H9 (cell line): ENCODE results near the gene HLA-DQA1. TPM values are rescaled to one million over a fixed set of nuclear protein-coding genes. Genes with fewer than 3 reads are reported as not detected.

Experiments
- DNase-seq: peaks from one replicate; pipeline ENCODE4 v3.0.0-alpha.2; 2017
- H2AFZ ChIP-seq: one replicate; pipeline ENCODE4 v1.6.1; 2013; ENCODE audit warnings: mild to moderate bottlenecking, low read length, control low read depth, moderate library complexity
- H2AK5ac ChIP-seq: 2 replicates; pipeline ENCODE4 v1.6.1; 2013; ENCODE audit warnings: low read length, control low read depth, mixed read lengths; ENCODE audit not compliant: insufficient read length
- H2BK120ac ChIP-seq: one replicate; pipeline ENCODE4 v1.6.1; 2013; ENCODE audit warnings: low read depth, mild to moderate bottlenecking, low read length, control low read depth, inconsistent platforms; ENCODE audit not compliant: poor library complexity, severe bottlenecking
- H2BK12ac ChIP-seq: 2 replicates; pipeline ENCODE4 v1.6.1; 2013; ENCODE audit warnings: low read length, control low read depth, mixed read lengths, low read depth; ENCODE audit not compliant: insufficient read length
- H2BK15ac ChIP-seq: 2 replicates; pipeline ENCODE4 v1.6.1; 2013; ENCODE audit warnings: low read depth, low read length, control low read depth
- H2BK20ac ChIP-seq: one replicate; pipeline ENCODE4 v1.6.1; 2013; ENCODE audit warnings: low read depth, mild to moderate bottlenecking, low read length, control low read depth, inconsistent platforms; ENCODE audit not compliant: poor library complexity, severe bottlenecking
- H2BK5ac ChIP-seq: 2 replicates; pipeline ENCODE4 v1.6.1; 2013; ENCODE audit warnings: low read length, control low read depth, mixed read lengths; ENCODE audit not compliant: insufficient read length
- H3K14ac ChIP-seq: 2 replicates; pipeline ENCODE4 v1.6.1; 2013; ENCODE audit warnings: low read length, control low read depth; ENCODE audit not compliant: insufficient read depth
- H3K18ac ChIP-seq: 2 replicates; pipeline ENCODE4 v1.6.1; 2013; ENCODE audit warnings: low read depth, mild to moderate bottlenecking, mixed read lengths, low read length, control low read depth; ENCODE audit not compliant: insufficient read length
- H3K23ac ChIP-seq: 2 replicates; pipeline ENCODE4 v1.6.1; 2013; ENCODE audit warnings: low read length, control low read depth, mixed read lengths, low read depth; ENCODE audit not compliant: insufficient read length
- H3K23me2 ChIP-seq: 2 replicates; pipeline ENCODE4 v1.6.1; 2013; ENCODE audit warnings: low read depth, mild to moderate bottlenecking, mixed read lengths, low read length, control low read depth; ENCODE audit not compliant: insufficient read length, poor library complexity, severe bottlenecking
- H3K27ac ChIP-seq: 2 replicates; pipeline ENCODE4 v1.5.1; 2013; ENCODE audit warnings: low read length, control low read depth, mixed read lengths, low read depth; ENCODE audit not compliant: insufficient read length
- H3K27me3 ChIP-seq: 2 replicates; pipeline ENCODE4 v1.6.1; 2013; ENCODE audit warnings: low read length, control low read depth, inconsistent platforms; ENCODE audit not compliant: insufficient read depth
- H3K4ac ChIP-seq: 2 replicates; pipeline ENCODE4 v1.6.1; 2013; ENCODE audit warnings: low read depth, mild to moderate bottlenecking, control low read depth, inconsistent platforms, low read length, moderate library complexity
- H3K4me1 ChIP-seq: 2 replicates; pipeline ENCODE4 v1.6.1; 2013; ENCODE audit warnings: low read length, control low read depth, inconsistent platforms; ENCODE audit not compliant: insufficient read depth
- H3K4me2 ChIP-seq: 2 replicates; pipeline ENCODE4 v1.6.1; 2013; ENCODE audit warnings: low read length, control low read depth, mixed read lengths; ENCODE audit not compliant: insufficient read length, insufficient read depth
- H3K56ac ChIP-seq: 2 replicates; pipeline ENCODE4 v1.6.1; 2013; ENCODE audit warnings: low read depth, mild to moderate bottlenecking, mixed read lengths, low read length, control low read depth; ENCODE audit not compliant: insufficient read length
- H3K79me1 ChIP-seq: 2 replicates; pipeline ENCODE4 v1.6.1; 2013; ENCODE audit warnings: low read depth, mild to moderate bottlenecking, moderate library complexity, low read length, control low read depth, inconsistent platforms; ENCODE audit not compliant: insufficient read depth, poor library complexity, severe bottlenecking
- H3K79me2 ChIP-seq: 2 replicates; pipeline ENCODE4 v1.6.1; 2013; ENCODE audit warnings: low read length, control low read depth, inconsistent platforms; ENCODE audit not compliant: insufficient read depth
- H3K9ac ChIP-seq: 2 replicates; pipeline ENCODE4 v1.6.1; 2013; ENCODE audit warnings: low read length, control low read depth, mixed read lengths; ENCODE audit not compliant: insufficient read length; ENCODE audit errors: extremely low read depth
- H3K9me3 ChIP-seq: one replicate; pipeline ENCODE4 v1.6.1; 2013; ENCODE audit warnings: low read depth, low read length, inconsistent platforms; ENCODE audit not compliant: control insufficient read depth
- H3T11ph ChIP-seq: one replicate; pipeline ENCODE4 v1.6.1; 2013; ENCODE audit warnings: mild to moderate bottlenecking, low read length, control low read depth, inconsistent platforms
- H4K20me1 ChIP-seq: one replicate; pipeline ENCODE4 v1.6.1; 2013; ENCODE audit not compliant: control insufficient read depth, insufficient read length, insufficient read depth
- H4K5ac ChIP-seq: 2 replicates; pipeline ENCODE4 v1.6.1; 2013; ENCODE audit warnings: low read depth, mild to moderate bottlenecking, mixed read lengths, low read length, control low read depth; ENCODE audit not compliant: insufficient read length
- H4K8ac ChIP-seq: replicated peaks from 2 replicates; pipeline ENCODE4 v1.6.1; 2013; ENCODE audit warnings: low read length, control low read depth, mixed read lengths, low read depth; ENCODE audit not compliant: insufficient read length
- H4K91ac ChIP-seq: 2 replicates; pipeline ENCODE4 v1.6.1; 2013; ENCODE audit warnings: low read depth, mild to moderate bottlenecking, moderate library complexity, mixed read lengths, low read length, control low read depth; ENCODE audit not compliant: insufficient read length
- H3K27ac Mint-ChIP-seq, 3 experiments: 2 replicates in 2 of 3; 3 replicates in 1 of 3; pipeline ENCODE4 v1.8.0; 2020 to 2021; ENCODE audit warnings: mixed read lengths in 3 of 3, mild to moderate bottlenecking in 1 of 3, moderate library complexity in 1 of 3
- H3K27me3 Mint-ChIP-seq: 2 replicates; pipeline ENCODE4 v1.8.0; 2021; ENCODE audit warnings: low read depth, mild to moderate bottlenecking, moderate library complexity, mixed read lengths
- H3K36me3 Mint-ChIP-seq, 3 experiments: 2 replicates in 2 of 3; 3 replicates in 1 of 3; pipeline ENCODE4 v1.8.0; 2020 to 2021; ENCODE audit warnings: low read depth in 3 of 3, mixed read lengths in 3 of 3; ENCODE audit not compliant: insufficient read depth in 1 of 3
- H3K4me1 Mint-ChIP-seq, 2 experiments: 2 replicates each; pipeline ENCODE4 v1.8.0; 2020; ENCODE audit warnings: mixed read lengths in 2 of 2
- H3K4me3 Mint-ChIP-seq, 2 experiments: 2 replicates in 1 of 2; 3 replicates in 1 of 2; pipeline ENCODE4 v1.8.0; 2020 to 2021; ENCODE audit warnings: mild to moderate bottlenecking in 2 of 2, mixed read lengths in 2 of 2, moderate library complexity in 1 of 2
- H3K9me3 Mint-ChIP-seq, 2 experiments: 2 replicates in 1 of 2; 3 replicates in 1 of 2; pipeline ENCODE4 v1.8.0; 2020; ENCODE audit warnings: mild to moderate bottlenecking in 2 of 2, mixed read lengths in 2 of 2, moderate library complexity in 1 of 2
- CTCF ChIP-seq: fragments of 200-600 bp; sonication (generic); conservative IDR thresholded peaks from 3 replicates; pipeline ENCODE4 v1.8.0; 2021; ENCODE audit warnings: antibody characterized with exemption, mild to moderate bottlenecking
- WGBS: extraction: QIAGEN DNeasy Blood & Tissue Kit; methylation state at CpG from one replicate; pipeline ENCODE4 v1.1.7; 2013; ENCODE audit warnings: missing lambda C conversion rate, low lambda C conversion rate, mixed read lengths; ENCODE audit not compliant: insufficient read length; ENCODE audit errors: extremely low coverage; 5-methylcytosine and 5-hydroxymethylcytosine counted together
- total RNA-seq: library from RNA; stranded (reverse); gene quantifications from 2 replicates; pipeline ENCODE4 v1.2.1, GENCODE V29; 2021

Gene HLA-DQA1
- total RNA-seq, 1 experiment from 2014 or later = 1.7 TPM

DNA sequence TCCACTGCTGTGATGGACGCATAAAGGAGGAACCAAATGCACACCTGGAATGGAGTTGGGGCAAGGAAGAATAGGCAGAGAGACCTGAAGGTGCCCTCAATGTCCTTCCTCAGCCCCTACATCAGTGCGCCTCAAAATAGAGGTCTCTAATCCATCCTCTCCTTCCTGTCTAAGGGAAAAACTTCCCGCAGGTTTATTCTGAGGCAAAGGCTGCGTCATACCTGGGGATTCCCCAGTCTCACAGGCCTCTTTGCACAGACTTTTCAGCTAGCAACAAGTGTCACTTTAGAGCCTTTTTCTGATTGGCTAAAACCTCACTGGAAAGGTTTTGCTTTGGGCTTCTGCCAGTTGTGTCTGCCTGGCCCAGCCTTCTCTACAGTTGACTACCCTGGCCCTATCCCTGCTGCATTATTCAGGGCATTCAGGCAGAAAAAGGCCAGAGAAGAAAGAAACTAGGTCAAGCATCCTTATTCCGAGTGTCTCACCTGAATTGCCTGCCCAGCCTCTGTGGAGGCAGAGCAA is 31.1 kb downstream of the HLA-DQA1 start:
- Mint-ChIP-seq H3K4me3 (no peak overlapping the region), H3K9me3 (peaks cover 11 to 14% of the 10 kb centered on the region in 2 experiments), H3K4me1 (peaks cover 29 to 39% of the 10 kb centered on the region in 2 experiments), H3K36me3 (peaks cover 6 to 8% (median 8%) of the 10 kb centered on the region in 3 experiments), H3K27ac (no peak overlapping the region), H3K27me3 (peaks cover 22% of the 10 kb centered on the region)
- Histone ChIP-seq H2BK5ac (no peak overlapping the region), H2BK12ac (no peak overlapping the region), H3K79me1 (no peaks in the 10 kb centered on the region), H2AK5ac (no peak overlapping the region), H3K18ac (no peak overlapping the region), H3K4me2 (no peak overlapping the region), H2BK120ac (no peak overlapping the region), H3K9ac (no peak overlapping the region), H3K14ac (no peak overlapping the region), H4K8ac (no peak overlapping the region), H2BK15ac (no peak overlapping the region), H4K20me1 (no peaks in the 10 kb centered on the region), H3K56ac (no peak overlapping the region), H3K9me3 (no peaks in the 10 kb centered on the region), H2BK20ac (no peak overlapping the region), H3K27me3 (peaks cover 4% of the 10 kb centered on the region; the same call in 1 of the 2 replicates), H3T11ph (no peak overlapping the region), H2AFZ (no peak overlapping the region), H3K4ac (no peak overlapping the region), H3K4me1 (no peaks in the 10 kb centered on the region), H3K79me2 (no peaks in the 10 kb centered on the region), H4K5ac (no peak overlapping the region), H3K23me2 (no peaks in the 10 kb centered on the region), H3K23ac (no peak overlapping the region), H3K27ac (no peak overlapping the region), H4K91ac (no peak overlapping the region)
- no peak for TF ChIP-seq CTCF
- WGBS = no CpG with 5 or more reads among the region's 5 CpGs
- DNase-seq = peak; percentile 54
